B cell (primary cell): ENCODE data around the gene FER. TPM values are rescaled to one million over a fixed set of nuclear protein-coding genes. Genes with fewer than 3 reads are reported as not detected.

ENCODE experiments used
- ATAC-seq: fragments of 200-7000 bp; cut with Tn5 transposase; one replicate; pipeline ENCODE4 v1.10.0; 2021; ENCODE audit warnings: low read depth, mild to moderate bottlenecking, moderate number of reproducible peaks, moderate library complexity
- CTCF ChIA-PET: fragments of 350-600 bp; sonication (Branson Sonifier 250); formaldehyde crosslinking; loops from one replicate; lab custom pipeline; 2021; ENCODE audit warnings: antibody characterized with exemption, inconsistent platforms; lab: Charles Lee
- POLR2A ChIA-PET: fragments of 350-600 bp; sonication (Branson Sonifier 250); formaldehyde crosslinking; loops from one replicate; lab custom pipeline; 2021; ENCODE audit warnings: antibody characterized with exemption; lab: Charles Lee
- DNase-seq: peaks from one replicate; pipeline ENCODE4 v3.0.0; 2013
- H2AFZ ChIP-seq: 2 replicates; pipeline ENCODE4 v1.6.1; 2012; ENCODE audit warnings: mild to moderate bottlenecking, low read depth, low read length; ENCODE audit not compliant: insufficient read depth, poor library complexity, severe bottlenecking
- H3K27ac ChIP-seq, 2 donors: 1 replicate in 1 of 2; 2 replicates in 1 of 2; pipeline ENCODE4 v1.5.1; 2012 to 2013; ENCODE audit warnings: low read length in 2 of 2, mild to moderate bottlenecking in 2 of 2, moderate library complexity in 1 of 2
- H3K27me3 ChIP-seq, 4 experiments: fragments of 200-600 bp in 1 of 4; sonication (generic) in 1 of 4; replicated peaks in 1 of 4; 1 replicate in 2 of 4; 2 replicates in 2 of 4; pipeline versions ENCODE4 v1.6.1 to v1.7.0; 2013 to 2016; ENCODE audit warnings: low read length in 3 of 4, mild to moderate bottlenecking in 2 of 4, mixed read lengths in 1 of 4, moderate library complexity in 1 of 4; ENCODE audit not compliant: insufficient read depth in 4 of 4, control insufficient read depth in 3 of 4; ENCODE audit errors: control extremely low read depth in 1 of 4
- H3K36me3 ChIP-seq, 2 experiments: replicated peaks in 1 of 2; 1 replicate in 1 of 2; 2 replicates in 1 of 2; pipeline versions ENCODE4 v1.6.1 to v1.7.1; 2013; ENCODE audit warnings: low read length in 1 of 2; ENCODE audit not compliant: insufficient read depth in 2 of 2, control insufficient read depth in 1 of 2; ENCODE audit errors: control extremely low read depth in 1 of 2, extremely low read depth in 1 of 2
- H3K4me1 ChIP-seq, 2 donors: fragments of 200-600 bp in 1 of 2; sonication (generic) in 1 of 2; 1 replicate in 1 of 2; 2 replicates in 1 of 2; pipeline versions ENCODE4 v1.5.1 to v1.6.1; 2013 to 2017; ENCODE audit warnings: low read length in 2 of 2; ENCODE audit not compliant: control insufficient read depth in 2 of 2, insufficient read depth in 2 of 2
- H3K4me2 ChIP-seq: replicated peaks from 2 replicates; pipeline ENCODE3; 2012; ENCODE audit warnings: mild to moderate bottlenecking, low read depth, low read length; ENCODE audit not compliant: poor library complexity, severe bottlenecking
- H3K4me3 ChIP-seq, 5 experiments: fragments of 200-600 bp in 1 of 5; sonication (generic) in 1 of 5; 1 replicate in 3 of 5; 2 replicates in 2 of 5; pipeline versions ENCODE4 v1.5.1 to v1.7.0; 2011 to 2016; ENCODE audit warnings: low read length in 4 of 5, mild to moderate bottlenecking in 4 of 5, low read depth in 2 of 5, control low read depth in 1 of 5, moderate library complexity in 1 of 5; ENCODE audit not compliant: insufficient read depth in 1 of 5; ENCODE audit errors: control extremely low read depth in 1 of 5, extremely low read depth in 1 of 5
- H3K79me2 ChIP-seq: fragments of 200-600 bp; sonication (generic); one replicate; pipeline ENCODE4 v1.6.0; 2016; ENCODE audit warnings: low read length; ENCODE audit not compliant: control insufficient read depth, insufficient read depth
- H3K9ac ChIP-seq: fragments of 200-600 bp; sonication (generic); 2 replicates; pipeline ENCODE4 v1.6.1; 2017; ENCODE audit warnings: mild to moderate bottlenecking, low read length, moderate library complexity
- H3K9me3 ChIP-seq, 3 donors: one replicate each; pipeline versions ENCODE4 v1.6.1 to v1.7.1; 2013; ENCODE audit warnings: low read length in 2 of 3; ENCODE audit not compliant: control insufficient read depth in 2 of 3, insufficient read depth in 1 of 3; ENCODE audit errors: control extremely low read depth in 1 of 3
- H4K20me1 ChIP-seq: 2 replicates; pipeline ENCODE4 v1.6.0; 2012; ENCODE audit warnings: mild to moderate bottlenecking, low read length; ENCODE audit not compliant: insufficient read depth, control insufficient read depth, poor library complexity, severe bottlenecking
- H3K27ac Mint-ChIP-seq: one replicate; pipeline ENCODE4 v1.8.0; 2021; ENCODE audit warnings: mixed read lengths
- H3K27me3 Mint-ChIP-seq: one replicate; pipeline ENCODE4 v1.8.0; 2021; ENCODE audit warnings: mixed read lengths
- H3K4me1 Mint-ChIP-seq: one replicate; pipeline ENCODE4 v1.8.0; 2021; ENCODE audit warnings: mixed read lengths
- H3K4me3 Mint-ChIP-seq: one replicate; pipeline ENCODE4 v1.8.0; 2021; ENCODE audit warnings: mixed read lengths
- H3K9me3 Mint-ChIP-seq: one replicate; pipeline ENCODE4 v1.8.0; 2022; ENCODE audit warnings: mixed read lengths; ENCODE audit not compliant: insufficient read depth
- CTCF ChIP-seq: fragments of 200-600 bp; IDR thresholded peaks from one replicate; pipeline ENCODE4 v1.8.0; 2022; ENCODE audit warnings: antibody characterized with exemption, mild to moderate bottlenecking
- EZH2 ChIP-seq: IDR thresholded peaks from 2 replicates; pipeline ENCODE4 v1.6.1; 2012; ENCODE audit warnings: borderline replicate concordance, low read depth, mild to moderate bottlenecking, moderate library complexity, low read length; ENCODE audit not compliant: insufficient read depth, poor library complexity, severe bottlenecking
- WGBS: methylation state at CpG from one replicate; pipeline ENCODE4 v1.1.5; 2013; ENCODE audit warnings: missing lambda C conversion rate; ENCODE audit not compliant: insufficient coverage; 5-methylcytosine and 5-hydroxymethylcytosine counted together
- intact Hi-C: fragments of 100-400 bp; cut with micrococcal nuclease; formaldehyde crosslinking; loops from one replicate; pipeline ENCODE4 v1.10.0; 2022
- polyA plus RNA-seq: library from polyadenylated mRNA; depleted of rRNA; stranded (reverse); fragments of >200 nt; gene quantifications from 2 replicates; pipeline ENCODE4 v1.2.3, GENCODE V29; 2012
- total RNA-seq, 2 donors: library from RNA; stranded (reverse); fragments of 120-200 nt in 1 of 2; gene quantifications; 1 replicate in 1 of 2; 2 replicates in 1 of 2; pipeline versions ENCODE4 v1.2.3 to v1.2.4, GENCODE V29; 2013 to 2022

The FER gene
- total and polyA plus RNA-seq, 2 donors (not counting 1 experiment from before 2014, with no cell fraction given) = 1.3 to 41.3 TPM

GRCh38 chr5:109177782-109178181 is 430.1 kb downstream of the FER start:
- no peaks in the 10 kb centered on the region for H3K79me2 ChIP-seq
- TF ChIP-seq EZH2 (no peak), CTCF (no peak)
- no peak for DNase-seq
- H3K9me3 ChIP-seq = no peaks in the 10 kb centered on the region
- ATAC-seq = no peak
- H3K27me3 Mint-ChIP-seq = no peaks in the 10 kb centered on the region
- H3K36me3 ChIP-seq = no peaks in the 10 kb centered on the region
- H3K27ac ChIP-seq = no peak overlapping the region
- no peak overlapping the region for H3K4me3 ChIP-seq
- CTCF ChIA-PET = no interaction called here
- no peak overlapping the region for H3K4me2 ChIP-seq
- intact Hi-C loops = no loop called here
- H3K4me1 ChIP-seq = no peaks in the 10 kb centered on the region
- H3K27ac Mint-ChIP-seq = no peak overlapping the region
- no peak overlapping the region for H2AFZ ChIP-seq
- no peaks in the 10 kb centered on the region for H3K9me3 Mint-ChIP-seq
- H4K20me1 ChIP-seq = no peaks in the 10 kb centered on the region
- H3K4me3 Mint-ChIP-seq = no peak overlapping the region
- no peaks in the 10 kb centered on the region for H3K27me3 ChIP-seq
- H3K9ac ChIP-seq = no peak overlapping the region
- no peaks in the 10 kb centered on the region for H3K4me1 Mint-ChIP-seq
- POLR2A ChIA-PET = no interaction called here

GRCh38 chr5:109180668-109181067 is 433.0 kb downstream of the FER start:
- H3K4me3 ChIP-seq = no peak overlapping the region
- no peak for DNase-seq
- no peak overlapping the region for H2AFZ ChIP-seq
- ATAC-seq = no peak
- Mint-ChIP-seq H3K9me3 (no peaks in the 10 kb centered on the region), H3K27ac (no peak overlapping the region), H3K4me1 (no peaks in the 10 kb centered on the region), H3K27me3 (no peaks in the 10 kb centered on the region), H3K4me3 (no peak overlapping the region)
- H3K27ac ChIP-seq = no peak overlapping the region
- WGBS = 100% methylated on average over 2 of the region's 4 CpGs
- POLR2A ChIA-PET = no interaction called here
- CTCF ChIA-PET = no interaction called here
- H3K9ac ChIP-seq = no peak overlapping the region
- H3K4me1 ChIP-seq = no peaks in the 10 kb centered on the region
- intact Hi-C loops = no loop called here
- H4K20me1 ChIP-seq = no peaks in the 10 kb centered on the region
- no peak overlapping the region for H3K4me2 ChIP-seq
- TF ChIP-seq CTCF = no peak
- TF ChIP-seq EZH2 = no peak
- no peaks in the 10 kb centered on the region for H3K27me3 ChIP-seq
- H3K36me3 ChIP-seq = no peaks in the 10 kb centered on the region
- H3K9me3 ChIP-seq = no peaks in the 10 kb centered on the region
- no peaks in the 10 kb centered on the region for H3K79me2 ChIP-seq
